Measurements from ENCODE around the gene ACADS. TPM values are rescaled to one million over a fixed set of nuclear protein-coding genes. Genes with fewer than 3 reads are reported as not detected.

Gene ACADS
- polyA plus RNA-seq, 1 donor (not counting 4 experiments of a cell fraction or from before 2014, with no cell fraction given), result 2.2 TPM

GRCh38 chr12:120738252-120739030 lies 12.8 kb downstream of the ACADS start:
- dilution Hi-C loops (cut with MboI; ENCODE audit: extremely low pct_ligation_motif_present, low sequenced_read_pairs), result no loop called here
- Histone ChIP-seq H3K4me1 (ENCODE audit: control insufficient read depth, extremely low read depth, insufficient read depth, low read length) (no peaks in the 10 kb centered on the region), H3K9ac (ENCODE audit: control insufficient read depth, extremely low read depth, insufficient read depth, low read length) (no peak overlapping the region), H3K4me3 (ENCODE audit: control insufficient read depth in 2 of 3, extremely low read depth in 1 of 3, insufficient read depth in 2 of 3, low read depth in 1 of 3, low read length in 3 of 3) (no peak overlapping the region), H3K9me3 (ENCODE audit: control insufficient read depth, low read depth, low read length) (no peaks in the 10 kb centered on the region), H3K79me2 (ENCODE audit: control insufficient read depth, insufficient read depth, low read length) (no peaks in the 10 kb centered on the region), H3K27me3 (ENCODE audit: control insufficient read depth, extremely low read depth, insufficient read depth, low read length) (no peaks in the 10 kb centered on the region), H3K9me1 (ENCODE audit: control insufficient read depth, extremely low read depth, insufficient read depth, low read length) (no peaks in the 10 kb centered on the region), H3K36me3 (ENCODE audit: control insufficient read depth in 2 of 2, extremely low read depth in 1 of 2, insufficient read depth in 2 of 2, low read length in 2 of 2) (no peaks in the 10 kb centered on the region), H4K20me1 (ENCODE audit: control insufficient read depth, extremely low read depth, insufficient read depth, low read length) (no peaks in the 10 kb centered on the region), H2AFZ (ENCODE audit: control insufficient read depth, low read length) (no peak overlapping the region), H3K4me2 (ENCODE audit: control insufficient read depth, extremely low read depth, insufficient read depth, low read depth, low read length) (no peak overlapping the region), H3K27ac (ENCODE audit: control insufficient read depth, insufficient read depth, low read length) (no peak overlapping the region)
- no peak for FAIRE-seq
- TF ChIP-seq CTCF (optimal IDR thresholded peaks at IDR 0.05 in 1 of 3, IDR thresholded peaks at IDR 0.05 in 1 of 3, conservative IDR thresholded peaks at IDR 0.05 in 1 of 3; ENCODE audit: extremely low read depth in 1 of 3, insufficient read depth in 2 of 3, low read length in 3 of 3) (no peak), EZH2 (IDR thresholded peaks at IDR 0.05; ENCODE audit: low read length) (no peak)
- DNase-seq (ENCODE audit: low read depth, low spot score), result no peak

- Histone ChIP-seq H4K20me1 (ENCODE audit: control insufficient read depth, extremely low read depth, insufficient read depth, low read length) (no peaks in the 10 kb centered on the region), H3K79me2 (ENCODE audit: control insufficient read depth, insufficient read depth, low read length) (no peaks in the 10 kb centered on the region), H3K9me1 (ENCODE audit: control insufficient read depth, extremely low read depth, insufficient read depth, low read length) (no peaks in the 10 kb centered on the region), H3K9ac (ENCODE audit: control insufficient read depth, extremely low read depth, insufficient read depth, low read length) (no peak overlapping the region), H2AFZ (ENCODE audit: control insufficient read depth, low read length) (no peak overlapping the region), H3K9me3 (ENCODE audit: control insufficient read depth, low read depth, low read length) (no peaks in the 10 kb centered on the region), H3K36me3 (ENCODE audit: control insufficient read depth in 2 of 2, extremely low read depth in 1 of 2, insufficient read depth in 2 of 2, low read length in 2 of 2) (no peaks in the 10 kb centered on the region), H3K27ac (ENCODE audit: control insufficient read depth, insufficient read depth, low read length) (no peak overlapping the region), H3K4me3 (ENCODE audit: control insufficient read depth in 2 of 3, extremely low read depth in 1 of 3, insufficient read depth in 2 of 3, low read depth in 1 of 3, low read length in 3 of 3) (no peak overlapping the region), H3K27me3 (ENCODE audit: control insufficient read depth, extremely low read depth, insufficient read depth, low read length) (no peaks in the 10 kb centered on the region), H3K4me1 (ENCODE audit: control insufficient read depth, extremely low read depth, insufficient read depth, low read length) (no peaks in the 10 kb centered on the region), H3K4me2 (ENCODE audit: control insufficient read depth, extremely low read depth, insufficient read depth, low read depth, low read length) (no peak overlapping the region)
- no peak for FAIRE-seq
- DNase-seq (ENCODE audit: low read depth, low spot score), result no peak
- TF ChIP-seq CTCF (optimal IDR thresholded peaks at IDR 0.05 in 1 of 3, IDR thresholded peaks at IDR 0.05 in 1 of 3, conservative IDR thresholded peaks at IDR 0.05 in 1 of 3; ENCODE audit: extremely low read depth in 1 of 3, insufficient read depth in 2 of 3, low read length in 3 of 3) (no peak), EZH2 (IDR thresholded peaks at IDR 0.05; ENCODE audit: low read length) (no peak)
- dilution Hi-C loops (cut with MboI; ENCODE audit: extremely low pct_ligation_motif_present, low sequenced_read_pairs), result no loop called here
These were observed 13.6 kb downstream of the ACADS start for GRCh38 chr12:120739031-120739762.

All from keratinocyte (primary cell).